Measurements from ENCODE around the gene EEIG1.
"Not testable (repeated sequence)": the region's sequence is repeated elsewhere in the genome, so short reads cannot be mapped to it uniquely, and the experiment has no call there.

The EEIG1 gene

DNA sequence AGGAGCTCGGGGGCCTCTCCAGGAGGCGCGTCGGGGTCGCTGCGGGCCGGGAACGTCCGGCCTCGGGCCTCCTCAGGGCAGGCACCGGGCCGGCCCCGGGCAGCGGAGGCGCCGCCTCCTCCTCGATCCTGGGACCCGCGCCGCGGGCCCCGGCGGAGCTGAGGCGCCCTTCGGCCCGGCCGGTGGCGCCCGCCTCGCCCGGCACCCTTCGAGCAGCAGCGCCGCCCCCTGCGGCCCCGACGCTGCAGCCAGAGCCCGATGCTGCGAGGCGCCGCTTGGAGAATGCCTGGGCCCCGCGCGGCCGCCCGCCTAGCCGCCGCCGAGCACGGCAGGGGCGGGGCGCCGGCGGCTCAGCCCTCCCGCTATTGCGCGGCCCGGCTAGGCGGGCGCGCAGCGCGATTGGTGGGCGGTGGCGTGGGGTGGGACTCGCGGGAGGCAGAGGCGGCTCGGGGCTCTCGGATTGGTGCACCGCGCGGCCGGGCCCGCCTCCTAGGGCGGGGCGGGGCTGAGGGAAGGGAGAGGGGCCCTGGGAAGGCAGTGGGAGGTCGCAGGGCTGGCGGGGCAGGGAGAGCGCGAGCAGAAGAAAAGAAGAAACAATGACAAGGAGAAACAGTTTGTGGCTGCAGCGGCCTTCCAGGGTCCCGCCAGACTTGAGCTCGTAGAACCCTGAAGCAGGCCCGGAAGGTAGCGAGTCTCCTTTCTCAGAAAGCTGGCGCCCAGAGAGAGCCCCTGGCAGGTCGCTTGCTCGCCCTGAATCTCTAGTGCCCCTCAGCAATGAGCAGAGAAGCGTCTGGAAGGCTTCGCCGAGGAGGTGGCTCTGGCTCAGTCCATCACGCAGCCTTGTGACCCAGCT lies at the start of gene EEIG1:
EEIG1 (minus strand) TSS at position 284 of the 853 bp plus-strand sequence. CDS start 852 bp downstream, outside the sequence.
- DNase-seq (ENCODE audit: extremely low read depth in 1 of 2, low read depth in 1 of 2), result peak; percentile 95

DNA sequence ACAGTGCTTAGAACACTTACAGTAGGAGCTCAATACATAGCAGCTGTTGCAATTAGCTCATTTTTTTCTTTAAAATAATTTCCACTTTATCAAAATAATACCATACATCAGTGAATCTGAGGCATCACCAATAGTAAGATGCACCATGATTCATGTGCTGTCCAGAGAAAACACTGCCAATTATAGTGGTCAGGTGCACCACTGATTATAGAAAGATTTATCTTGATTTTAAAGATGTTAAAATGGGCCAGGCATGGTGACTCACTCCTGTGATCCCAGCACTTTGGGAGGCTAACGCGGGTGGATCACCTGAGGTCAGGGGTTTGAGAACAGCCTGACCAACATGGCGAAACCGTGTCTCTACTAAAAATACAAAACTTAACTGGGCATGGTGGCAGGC lies 46.9 kb upstream of the EEIG1 start:
- DNase-seq (ENCODE audit: extremely low read depth in 1 of 2, low read depth in 1 of 2), result no peak

DNA sequence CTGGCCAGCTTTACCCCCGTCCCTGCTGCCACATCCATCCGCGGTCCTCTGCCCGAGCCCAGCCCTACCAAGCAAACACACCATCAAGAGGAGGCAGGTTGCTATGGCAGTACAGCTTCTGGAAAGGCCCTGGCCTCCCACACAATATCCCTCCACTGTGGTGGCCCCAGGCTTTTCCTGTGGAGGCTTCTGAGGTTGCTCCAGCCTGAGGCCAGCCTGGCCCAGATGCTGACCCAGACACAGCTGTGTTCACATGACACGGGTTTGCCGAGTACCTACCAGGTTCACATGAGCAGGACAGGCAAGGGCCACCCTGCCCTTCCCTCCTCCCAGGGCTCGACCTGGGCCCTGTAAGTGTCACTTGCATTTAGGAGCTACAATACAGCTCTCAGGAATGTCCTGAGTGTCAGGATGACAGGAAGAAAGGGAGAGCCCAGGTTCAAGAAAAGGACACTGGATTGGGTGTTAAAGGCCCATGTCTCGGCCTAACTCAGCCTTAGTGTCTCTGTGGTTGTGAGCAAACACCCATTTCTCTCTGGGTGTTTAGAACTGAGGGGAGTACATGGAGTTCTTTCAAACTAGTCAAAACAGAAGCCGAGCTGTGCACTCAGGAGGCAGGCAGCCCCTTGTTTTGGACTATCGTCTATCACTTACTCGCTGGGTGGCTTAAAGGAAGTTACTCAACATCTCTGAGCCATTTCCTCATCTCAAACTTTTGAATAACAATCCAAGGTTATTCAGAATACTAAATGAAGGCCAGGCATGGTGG lies 46.2 kb upstream of the EEIG1 start:
- DNase-seq (ENCODE audit: extremely low read depth in 1 of 2, low read depth in 1 of 2), result peak; percentile 30 to 63

DNA sequence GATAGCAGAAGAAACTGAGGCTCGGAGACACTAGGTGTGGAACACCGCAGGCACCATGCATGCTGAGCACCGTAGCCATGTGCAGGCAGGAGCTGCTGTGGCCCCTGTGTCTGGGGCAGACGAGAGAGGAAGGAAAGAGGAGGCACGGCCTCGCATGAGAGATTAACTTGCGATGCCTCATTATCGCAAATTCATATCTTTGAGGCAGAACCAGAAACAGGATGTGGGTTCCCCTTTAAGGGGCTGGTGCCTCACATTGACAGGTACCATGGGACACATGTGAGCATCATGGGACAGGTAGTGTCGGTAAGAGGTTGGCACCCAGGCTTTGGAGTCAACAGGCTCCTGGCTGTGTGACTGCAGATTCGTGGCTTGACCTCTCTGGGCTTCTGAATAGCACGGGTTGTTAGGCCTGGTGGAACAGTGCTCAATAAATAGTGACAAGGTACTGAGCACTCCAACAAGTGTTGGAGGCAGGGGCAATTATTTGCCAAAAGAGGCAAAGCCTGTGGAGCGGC lies 45.5 kb upstream of the EEIG1 start:
- DNase-seq (ENCODE audit: extremely low read depth in 1 of 2, low read depth in 1 of 2), result peak; percentile 33 to 63

DNA sequence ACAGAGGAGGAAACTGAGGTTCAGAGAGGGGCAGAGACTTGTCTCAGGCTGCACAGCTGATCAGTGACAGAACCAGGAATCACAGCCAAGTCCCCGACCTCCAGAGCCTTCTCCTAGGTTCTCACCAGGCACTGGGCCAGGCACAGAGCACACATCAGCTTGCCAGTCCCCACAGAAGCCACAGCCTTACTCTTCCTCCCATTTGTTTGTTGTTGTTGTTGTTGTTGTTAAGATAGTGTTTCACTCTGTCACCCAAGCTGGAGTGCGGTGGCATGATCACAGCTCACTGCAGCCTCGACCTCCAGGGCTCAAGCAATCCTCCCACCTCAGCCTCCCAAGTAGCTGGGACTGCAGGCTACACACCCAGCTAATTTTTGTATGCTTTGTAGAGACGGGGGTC lies 44.9 kb upstream of the EEIG1 start:
- no peak for DNase-seq (ENCODE audit: extremely low read depth in 1 of 2, low read depth in 1 of 2)

DNA sequence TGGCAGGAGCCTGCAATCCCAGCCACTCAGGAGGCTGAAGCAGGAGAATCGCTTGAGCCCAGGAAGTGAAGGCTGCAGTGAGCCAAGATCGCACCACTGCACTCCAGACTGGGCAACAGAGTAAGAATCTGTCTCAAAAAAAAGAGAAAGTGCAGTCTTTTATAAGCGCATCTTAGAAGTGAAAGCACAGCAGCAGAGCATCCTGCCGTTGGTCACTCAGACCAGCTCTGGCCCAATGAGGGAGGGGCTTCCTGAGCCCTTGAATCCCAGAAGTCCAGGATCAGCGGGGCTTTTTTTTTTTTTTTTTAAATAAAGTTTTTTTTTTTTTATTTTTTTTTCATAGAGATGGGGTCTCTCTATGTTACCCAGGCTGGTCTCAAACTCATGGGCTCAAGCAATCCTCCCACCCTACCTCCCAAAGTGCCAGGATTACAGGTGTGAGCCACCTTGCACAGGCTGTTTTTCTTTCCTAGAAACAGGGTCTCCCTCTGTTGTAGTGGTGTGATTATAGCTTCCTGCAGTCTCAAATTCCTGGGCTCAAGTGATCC lies 44.0 kb upstream of the EEIG1 start:
- DNase-seq (ENCODE audit: extremely low read depth in 1 of 2, low read depth in 1 of 2), result no peak

DNA sequence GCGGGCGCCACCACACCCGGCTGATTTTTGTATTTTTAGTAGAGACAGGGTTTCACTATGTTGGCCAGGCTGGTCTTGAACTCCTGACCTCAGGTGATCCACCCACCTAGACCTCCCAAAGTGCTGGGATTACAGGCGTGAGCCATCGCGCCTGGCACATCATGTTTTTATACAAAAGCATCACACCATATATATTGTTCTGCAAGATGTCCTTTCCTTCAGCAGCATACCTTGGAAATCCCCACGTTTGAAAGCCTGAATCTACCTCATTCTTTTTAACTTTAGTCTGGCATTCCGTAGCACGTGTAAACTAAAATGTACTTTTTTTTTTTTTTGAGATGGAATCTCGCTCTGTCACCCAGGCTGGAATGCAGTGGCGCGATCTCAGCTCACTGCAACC lies 42.9 kb upstream of the EEIG1 start:
- DNase-seq (ENCODE audit: extremely low read depth in 1 of 2, low read depth in 1 of 2), result not testable (repeated sequence)

DNA sequence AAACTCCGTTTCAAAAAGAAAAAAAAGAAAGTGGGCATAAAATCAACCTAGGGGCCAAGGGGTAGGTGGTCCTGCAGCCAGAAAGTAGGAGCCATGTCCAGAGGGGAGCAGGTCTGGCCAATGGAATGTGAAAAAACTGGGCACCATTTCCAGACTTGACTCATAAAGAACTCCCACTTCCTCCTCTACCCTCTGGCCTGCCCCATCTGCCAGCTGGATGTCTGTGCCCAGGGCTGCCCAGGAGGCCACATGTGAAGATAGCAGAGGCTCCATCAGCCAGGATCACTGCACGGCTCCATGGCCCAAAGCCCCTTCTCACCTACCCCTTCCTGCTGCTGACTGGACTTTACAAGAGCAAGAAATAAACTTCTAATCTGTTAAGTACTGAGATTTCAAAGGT lies 42.1 kb upstream of the EEIG1 start:
- no peak for DNase-seq (ENCODE audit: extremely low read depth in 1 of 2, low read depth in 1 of 2)

DNA sequence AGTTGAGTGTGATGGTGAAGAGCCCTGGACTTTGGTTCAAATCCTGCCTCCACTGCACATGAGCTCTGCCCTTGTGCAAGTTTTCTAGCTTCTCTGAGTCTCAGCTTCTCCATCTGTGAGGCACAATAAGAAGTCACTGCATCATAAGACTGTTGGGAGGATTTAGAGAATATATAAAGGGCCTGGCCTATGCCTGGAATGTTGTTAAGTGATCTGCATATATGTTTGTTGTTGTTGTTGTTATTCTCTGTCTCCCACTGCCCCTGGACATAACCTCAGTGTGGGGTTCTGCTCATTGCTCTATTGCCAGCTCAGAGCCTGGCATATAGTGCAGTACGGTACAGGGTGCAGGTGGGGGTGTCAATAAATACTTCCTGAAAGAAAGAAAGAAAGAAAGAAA lies 40.3 kb upstream of the EEIG1 start:
- DNase-seq (ENCODE audit: extremely low read depth in 1 of 2, low read depth in 1 of 2), result no peak

DNA sequence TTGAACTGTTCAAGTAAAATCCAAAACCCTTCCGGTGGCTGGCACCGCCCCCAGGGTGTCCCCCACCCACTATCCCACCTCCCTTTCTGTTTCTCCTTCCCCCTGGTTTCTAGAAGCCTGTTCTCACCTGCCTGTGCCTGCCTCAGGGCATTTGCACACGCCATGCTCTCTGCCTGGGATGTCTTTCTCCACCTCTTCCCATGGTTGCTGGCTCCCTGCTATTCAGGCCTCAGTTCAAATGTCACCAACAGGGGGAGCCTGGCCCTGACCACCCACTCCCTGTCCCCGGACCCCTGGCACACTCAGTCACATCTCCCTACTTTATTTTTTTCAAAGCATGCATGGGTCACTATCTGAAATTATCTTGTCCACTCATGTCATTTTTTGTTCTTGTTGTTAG lies 39.9 kb upstream of the EEIG1 start:
- no peak for DNase-seq (ENCODE audit: extremely low read depth in 1 of 2, low read depth in 1 of 2)

DNA sequence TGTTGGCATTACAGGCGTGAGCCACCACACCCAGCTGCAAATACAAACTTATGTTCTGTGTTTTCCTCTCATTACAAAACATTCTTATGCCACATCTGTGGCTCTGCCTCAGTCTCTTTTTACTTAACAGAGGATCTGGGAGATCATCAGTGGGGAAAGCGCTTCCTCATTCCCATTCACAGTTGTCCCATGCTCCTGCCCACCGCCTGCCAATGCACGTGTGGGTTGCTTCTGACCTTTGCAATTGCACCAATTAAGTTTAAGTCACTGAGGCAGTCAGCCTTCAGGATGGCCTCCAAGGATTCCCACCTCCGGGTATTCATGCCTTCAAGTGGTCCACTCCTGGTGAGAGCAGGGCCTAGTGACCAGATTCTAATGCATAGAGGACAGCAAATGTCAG lies 34.9 kb upstream of the EEIG1 start:
- no peak for DNase-seq (ENCODE audit: extremely low read depth in 1 of 2, low read depth in 1 of 2)

DNA sequence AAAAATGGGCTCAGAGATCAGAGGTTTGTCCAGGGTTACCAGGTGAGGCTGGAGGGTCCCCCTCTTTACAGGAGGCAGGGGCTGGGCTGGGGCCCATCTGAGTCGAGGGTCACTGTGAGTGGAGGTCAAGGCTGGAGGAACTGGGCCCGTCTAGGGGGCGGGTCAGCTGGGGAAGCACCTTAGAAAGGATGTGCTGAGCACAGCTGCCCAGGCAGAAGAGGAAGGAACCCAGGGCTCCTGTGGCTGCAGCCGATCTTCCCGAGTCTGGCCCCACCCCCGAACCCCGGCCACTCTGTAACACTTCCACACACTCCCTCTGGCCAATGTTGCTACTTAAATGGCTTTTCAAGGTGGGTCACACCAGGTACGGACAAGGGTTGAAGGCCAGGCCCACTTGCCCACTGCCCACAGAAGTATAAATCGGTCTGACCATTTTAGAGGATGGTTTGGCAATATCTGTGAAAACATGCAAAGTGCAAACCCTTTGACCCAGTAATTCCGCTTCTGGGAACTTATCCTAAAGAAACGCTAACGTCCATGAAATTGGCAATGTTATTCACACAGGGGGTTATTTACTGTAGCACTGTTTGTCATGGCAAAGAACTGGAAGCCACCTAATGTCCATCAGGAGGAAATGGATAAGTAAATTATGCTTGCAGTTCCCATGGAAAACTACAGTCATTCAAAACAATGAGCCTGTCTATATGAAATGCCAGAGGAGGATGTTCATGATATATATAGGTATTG lies 30.5 kb upstream of the EEIG1 start:
- no peak for DNase-seq (ENCODE audit: extremely low read depth in 1 of 2, low read depth in 1 of 2)

DNA sequence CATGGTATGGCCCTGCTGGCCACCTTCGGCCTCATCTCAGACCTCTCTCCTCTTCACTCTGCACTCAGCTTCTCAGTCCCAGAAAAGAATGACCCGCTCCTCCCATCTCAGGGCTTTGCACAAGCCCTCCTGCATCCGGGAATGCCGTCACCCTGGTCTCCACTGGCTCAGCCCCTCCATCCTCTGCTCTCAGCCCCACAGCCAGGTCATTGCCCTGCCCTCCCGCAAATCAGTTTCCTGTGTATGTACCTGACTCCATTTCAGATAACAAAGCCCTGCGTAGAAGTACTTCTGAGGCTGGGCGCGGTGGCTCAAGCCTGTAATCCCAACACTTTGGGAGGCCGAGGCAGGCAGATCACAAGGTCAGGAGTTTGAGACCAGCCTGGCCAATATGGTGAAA lies 28.9 kb upstream of the EEIG1 start:
- DNase-seq (ENCODE audit: extremely low read depth in 1 of 2, low read depth in 1 of 2), result no peak

DNA sequence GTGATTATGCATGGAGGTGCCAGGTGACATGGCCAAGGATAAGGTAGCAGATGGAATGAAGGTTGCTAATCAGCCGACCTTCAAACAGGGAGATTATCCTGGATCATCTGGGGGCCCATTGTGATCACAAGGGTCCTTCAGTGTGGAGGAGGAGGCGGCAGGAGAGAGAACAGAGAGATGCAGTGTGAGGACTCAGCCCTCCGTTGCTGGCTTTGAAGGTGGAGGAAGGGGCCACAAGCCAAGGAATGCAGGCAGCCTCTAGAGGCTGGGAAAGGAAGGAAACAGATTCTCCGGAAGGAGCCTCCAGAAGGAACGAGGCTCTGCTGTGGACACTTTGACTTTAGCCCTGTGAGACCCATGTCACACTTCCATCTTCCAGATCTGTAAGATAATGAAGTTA lies 27.4 kb upstream of the EEIG1 start:
- no peak for DNase-seq (ENCODE audit: extremely low read depth in 1 of 2, low read depth in 1 of 2)

DNA sequence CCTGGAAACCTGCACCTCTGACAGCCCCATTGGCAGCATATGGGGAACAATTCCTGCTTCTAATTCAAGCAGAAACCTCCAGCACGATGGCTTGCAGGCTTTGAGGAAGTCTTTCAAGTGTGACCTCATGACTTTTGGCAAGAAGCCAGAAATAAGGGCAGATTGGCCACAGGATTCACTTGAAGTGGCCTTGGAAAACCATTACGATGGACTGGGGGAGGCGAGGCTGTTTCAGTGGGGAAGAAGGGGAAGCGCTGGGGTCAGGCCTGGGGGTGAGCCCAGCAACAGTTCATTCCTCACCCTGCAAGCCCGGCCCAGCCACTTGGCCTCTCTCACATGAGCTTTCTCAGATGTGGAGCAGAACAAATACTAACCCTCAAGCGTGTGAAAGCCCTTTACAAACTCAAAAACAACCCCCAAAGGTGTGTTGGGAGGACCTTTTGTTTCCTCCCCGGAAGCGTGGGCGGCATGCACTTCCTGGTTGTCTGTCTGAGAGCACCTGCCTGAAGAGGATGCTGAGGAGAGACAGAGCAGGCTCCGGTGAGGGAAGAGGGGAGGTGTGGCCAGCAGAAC lies 26.9 kb upstream of the EEIG1 start:
- peak; percentile 43 to 86 for DNase-seq (ENCODE audit: extremely low read depth in 1 of 2, low read depth in 1 of 2)

DNA sequence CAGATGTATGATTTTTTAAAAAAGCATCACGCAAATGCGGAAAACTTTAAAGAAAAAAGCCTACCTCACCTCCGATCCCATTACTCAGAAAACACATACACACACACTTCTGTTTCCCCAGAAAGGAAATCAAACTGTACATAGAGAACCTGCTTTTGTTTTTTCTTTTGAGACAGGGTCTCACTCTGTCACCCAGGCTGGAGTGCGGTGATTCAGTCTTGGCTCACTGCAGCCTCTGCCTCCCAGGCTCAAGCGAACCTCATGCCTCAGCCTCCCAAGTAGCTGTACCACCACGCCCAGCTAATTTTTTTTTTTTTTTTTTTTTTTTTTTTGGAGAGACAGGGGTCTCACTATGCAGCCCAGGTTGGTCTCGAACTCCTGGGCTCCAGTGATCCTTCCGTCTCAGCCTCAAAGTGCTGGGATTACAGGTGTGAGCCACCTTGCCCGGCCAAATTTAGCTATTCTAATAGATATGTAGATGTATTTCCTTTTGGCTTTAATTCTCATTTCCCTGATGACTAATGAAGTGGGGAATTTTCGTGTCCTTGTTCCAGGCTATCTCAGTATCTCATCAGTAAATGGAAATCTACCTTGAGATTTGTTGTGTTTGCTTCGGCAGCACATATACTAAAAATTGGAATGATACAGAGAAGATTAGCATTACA lies 25.7 kb upstream of the EEIG1 start:
- DNase-seq (ENCODE audit: extremely low read depth in 1 of 2, low read depth in 1 of 2), result no peak

DNA sequence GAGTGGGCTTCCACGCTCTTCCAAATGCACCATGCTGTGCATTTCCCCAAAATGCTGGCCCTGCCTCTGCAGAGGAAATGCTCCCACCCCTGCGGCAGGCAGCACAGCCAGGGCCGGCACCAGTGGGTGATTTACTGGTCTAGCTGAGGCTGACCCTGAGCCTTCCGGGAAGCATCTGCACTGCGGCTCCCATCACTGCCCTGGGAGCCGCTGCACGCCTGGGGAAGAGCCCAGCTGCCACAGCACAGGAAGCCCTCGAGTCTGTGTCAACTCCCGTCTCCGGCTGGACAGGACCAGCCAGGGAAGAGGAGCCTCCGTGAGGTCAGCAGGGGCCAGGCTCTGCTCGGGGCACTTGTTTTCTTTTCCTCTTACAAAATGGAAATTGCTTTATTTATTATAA lies 25.1 kb upstream of the EEIG1 start:
- no peak for DNase-seq (ENCODE audit: extremely low read depth in 1 of 2, low read depth in 1 of 2)

DNA sequence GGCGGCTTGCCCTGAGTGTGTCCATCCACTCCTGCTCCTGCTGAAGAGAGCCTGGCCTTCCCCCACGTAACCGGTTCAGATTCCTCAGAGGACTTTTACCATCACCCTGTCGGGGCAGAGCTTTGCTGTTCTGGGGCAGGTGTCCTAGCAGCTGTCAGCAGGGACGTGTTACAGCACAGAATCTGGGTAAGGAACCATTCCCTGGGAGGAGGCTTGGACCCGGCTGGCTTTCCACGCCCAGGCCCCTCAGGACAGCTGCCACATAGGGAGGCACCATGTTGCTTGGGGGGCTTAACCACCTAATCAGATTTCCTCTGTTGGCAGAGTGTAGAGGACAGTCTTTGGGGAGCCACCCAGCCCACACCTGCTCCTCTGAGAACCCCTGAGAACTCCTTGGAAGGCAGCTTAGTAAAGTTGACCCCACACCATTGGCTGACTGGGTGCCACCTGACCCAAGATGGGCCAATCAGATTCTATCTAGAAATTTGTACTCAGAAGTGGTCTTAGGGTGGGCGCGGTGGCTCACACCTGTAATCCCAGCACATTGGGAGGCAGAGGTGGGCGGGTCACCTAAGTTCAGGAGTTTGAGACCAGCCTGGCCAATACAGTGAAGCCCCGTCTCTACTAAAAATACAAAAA lies 23.3 kb upstream of the EEIG1 start:
- no peak for DNase-seq (ENCODE audit: extremely low read depth in 1 of 2, low read depth in 1 of 2)

DNA sequence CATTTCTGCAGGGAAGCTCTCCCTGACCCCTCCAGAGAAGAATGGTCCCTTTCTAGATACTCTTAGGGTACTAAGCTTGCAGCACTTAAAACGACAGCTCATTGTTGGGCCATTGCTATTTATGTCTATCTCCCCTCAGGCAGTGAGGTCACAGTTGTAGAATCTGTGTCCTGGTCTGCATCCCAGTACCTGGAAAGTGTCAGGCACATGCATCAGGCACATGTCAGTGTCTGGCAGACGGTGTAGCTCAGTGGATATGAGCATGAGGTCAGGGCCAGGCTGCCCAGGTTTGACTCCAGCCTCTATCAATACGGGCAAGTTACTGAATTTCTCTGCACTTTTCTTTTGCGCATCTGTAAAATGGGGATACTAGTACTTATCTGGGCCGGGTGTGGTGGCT lies 22.2 kb upstream of the EEIG1 start:
- DNase-seq (ENCODE audit: extremely low read depth in 1 of 2, low read depth in 1 of 2), result no peak
